ENCODE measurements around the gene DUSP23.

Gene DUSP23

DNA sequence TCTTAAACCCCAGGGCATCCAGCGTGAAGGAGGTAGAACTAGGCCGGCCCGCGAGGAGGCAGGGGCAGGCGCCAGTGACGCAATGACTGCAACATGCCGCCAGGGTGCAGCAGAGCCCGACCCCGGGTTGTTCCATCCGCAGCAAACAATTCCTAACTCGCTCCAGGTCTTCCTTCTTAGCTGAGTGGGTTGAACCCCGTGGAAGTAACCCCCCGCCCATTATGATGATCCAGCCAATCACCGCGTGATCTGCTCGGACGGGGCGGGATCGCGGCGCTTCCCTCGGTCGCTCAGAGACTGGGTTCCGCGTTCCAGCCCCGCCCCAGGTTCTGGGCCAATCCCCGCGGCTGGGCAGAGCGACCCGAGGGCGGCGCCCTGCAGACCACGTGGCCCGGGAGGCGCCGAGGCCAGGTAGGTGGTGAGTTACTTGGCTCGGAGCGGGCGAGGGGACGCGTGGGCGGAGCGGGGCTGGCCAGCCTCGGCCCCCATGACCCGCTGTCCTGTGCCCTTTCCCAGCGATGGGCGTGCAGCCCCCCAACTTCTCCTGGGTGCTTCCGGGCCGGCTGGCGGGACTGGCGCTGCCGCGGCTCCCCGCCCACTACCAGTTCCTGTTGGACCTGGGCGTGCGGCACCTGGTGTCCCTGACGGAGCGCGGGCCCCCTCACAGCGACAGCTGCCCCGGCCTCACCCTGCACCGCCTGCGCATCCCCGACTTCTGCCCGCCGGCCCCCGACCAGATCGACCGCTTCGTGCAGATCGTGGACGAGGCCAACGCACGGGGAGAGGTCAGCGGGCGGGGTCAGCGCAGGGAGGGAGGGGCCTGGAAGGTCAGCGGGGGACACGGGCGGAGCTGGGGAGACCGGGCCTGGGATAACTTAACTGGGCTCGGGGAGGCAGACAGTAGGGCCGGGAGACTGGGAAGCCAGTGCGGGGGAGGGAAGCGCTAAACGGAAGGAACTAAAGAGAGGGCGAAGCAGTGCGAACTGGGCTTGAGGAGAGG lies at the start of gene DUSP23:
Gene DUSP23, plus strand, starts transcription at position 380 of the 1,000 bp plus-strand sequence. Its CDS starts 139 bp downstream, at position 519.
- peak; percentile 98 to 99 for DNase-seq

DNA sequence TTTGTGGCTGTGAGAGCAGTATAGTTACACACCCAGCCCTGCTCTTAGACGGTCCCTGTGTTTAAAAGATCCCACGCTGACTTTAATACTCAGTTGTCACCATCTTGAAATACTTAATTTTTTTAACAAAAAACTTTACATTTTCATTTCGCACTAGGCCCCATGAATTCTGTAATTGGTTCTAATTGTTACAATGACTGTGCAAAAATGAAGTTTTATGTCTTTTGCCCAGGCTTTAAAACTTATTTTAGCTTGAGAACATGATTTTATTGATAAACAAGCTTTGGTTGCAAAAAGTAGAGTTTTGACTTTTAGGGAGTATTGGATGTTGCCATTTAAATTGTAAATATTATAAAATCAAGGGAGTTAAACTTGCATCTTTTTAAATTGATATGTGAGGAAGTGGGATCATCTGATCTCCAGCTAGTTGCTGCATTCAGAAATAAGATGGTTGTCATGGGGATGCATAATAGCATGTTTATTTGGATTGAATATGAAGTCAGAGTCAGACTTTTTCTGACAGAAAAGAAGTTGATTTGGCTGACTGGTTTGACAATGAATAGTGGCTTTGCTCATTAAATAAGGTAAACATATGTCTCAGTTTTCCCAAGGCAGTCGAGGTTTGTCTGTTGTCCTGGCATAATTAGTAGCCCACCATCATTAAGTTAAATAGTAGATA lies 43.4 kb upstream of the DUSP23 start:
- no peak for DNase-seq

DNA sequence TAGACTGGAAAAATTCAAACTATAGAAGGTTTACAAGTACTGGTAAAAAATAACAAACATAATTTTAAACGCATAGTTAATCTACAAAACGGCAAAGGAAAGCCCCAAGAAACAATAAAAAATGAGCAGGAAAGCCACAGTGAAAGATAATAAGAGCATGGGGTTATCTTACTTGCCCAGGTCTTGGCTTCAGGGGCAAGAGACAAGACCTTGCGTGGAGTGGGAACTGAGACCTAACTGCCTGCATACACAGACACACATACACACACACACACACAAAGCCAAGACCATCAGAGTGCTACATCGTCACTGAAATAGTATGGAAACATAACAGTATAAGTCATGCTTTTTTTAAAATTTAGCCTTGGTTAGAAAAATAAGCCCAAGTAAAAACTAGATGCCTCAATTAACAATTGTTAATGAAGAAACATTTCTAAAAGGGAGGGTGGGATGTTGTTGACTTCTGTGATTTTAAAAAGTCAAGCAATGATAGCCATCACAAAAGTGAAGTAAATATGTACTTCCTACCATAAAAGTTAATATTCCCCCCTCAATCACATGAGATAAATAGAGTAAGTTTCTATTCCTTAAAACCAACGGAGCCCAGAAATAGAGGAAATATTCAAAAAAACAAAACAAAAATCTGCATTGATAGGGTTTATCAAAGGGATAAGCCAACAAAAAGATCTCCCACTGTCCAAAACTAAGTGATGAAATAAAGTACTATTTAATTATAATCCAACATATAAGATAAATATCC lies 36.9 kb upstream of the DUSP23 start:
- DNase-seq = no peak

DNA sequence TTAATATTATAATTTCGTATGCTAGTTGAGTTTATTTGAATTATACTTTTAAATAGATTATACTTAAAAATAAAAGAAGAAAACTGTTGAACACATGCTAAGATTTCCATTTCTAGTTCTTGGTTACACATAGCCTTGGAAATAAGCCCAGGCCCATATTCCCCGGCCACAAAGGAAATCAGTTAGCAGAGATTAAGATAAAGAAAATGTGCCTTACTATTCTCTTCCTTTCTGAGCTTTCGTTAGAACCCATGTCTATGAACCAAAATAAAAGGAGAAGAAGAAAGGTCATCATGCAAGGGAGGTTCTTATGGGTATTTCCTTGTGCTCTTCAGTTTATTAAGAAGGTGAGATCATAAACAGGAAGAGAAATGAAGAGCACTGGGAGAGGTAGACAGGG lies 34.1 kb upstream of the DUSP23 start:
- peak; percentile 55 to 59 for DNase-seq

DNA sequence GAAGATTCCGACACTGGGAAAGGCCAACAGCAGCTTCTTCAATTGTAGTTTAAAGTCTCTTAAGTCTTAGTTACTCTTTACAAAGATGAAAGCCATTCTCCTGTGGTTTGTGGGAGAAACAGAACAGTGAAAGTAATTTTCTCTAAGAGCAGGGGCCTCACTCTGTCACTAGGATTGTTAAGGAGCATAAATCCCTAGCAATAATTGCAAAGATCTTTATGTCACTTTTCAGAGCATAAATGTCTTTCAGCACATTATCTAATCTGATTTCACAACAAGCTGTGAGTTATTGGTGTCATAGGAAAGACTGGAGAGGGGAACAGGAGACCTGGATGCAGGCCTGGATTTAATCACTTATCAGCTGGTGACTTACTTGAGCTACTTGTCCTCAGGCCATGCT lies 32.4 kb upstream of the DUSP23 start:
- no peak for DNase-seq

DNA sequence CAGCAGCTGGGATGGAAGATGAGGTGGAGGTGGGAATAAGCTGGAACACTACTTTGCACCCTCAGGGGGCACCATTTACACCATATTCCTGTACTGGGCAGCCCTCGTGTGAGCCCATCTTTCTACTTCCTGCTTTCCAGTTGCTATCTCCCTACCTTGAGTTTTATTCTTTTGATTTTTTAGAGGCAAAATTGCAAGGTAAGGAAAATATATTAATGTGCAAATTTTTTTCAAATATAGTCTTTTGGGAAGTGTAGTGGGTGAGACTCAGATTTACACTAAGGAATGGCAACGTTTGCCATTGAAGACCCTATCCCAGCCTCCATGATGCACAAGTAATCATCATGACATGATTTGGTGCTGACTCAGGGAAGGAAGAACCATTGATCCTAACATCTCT lies 31.1 kb upstream of the DUSP23 start:
- no peak for DNase-seq

DNA sequence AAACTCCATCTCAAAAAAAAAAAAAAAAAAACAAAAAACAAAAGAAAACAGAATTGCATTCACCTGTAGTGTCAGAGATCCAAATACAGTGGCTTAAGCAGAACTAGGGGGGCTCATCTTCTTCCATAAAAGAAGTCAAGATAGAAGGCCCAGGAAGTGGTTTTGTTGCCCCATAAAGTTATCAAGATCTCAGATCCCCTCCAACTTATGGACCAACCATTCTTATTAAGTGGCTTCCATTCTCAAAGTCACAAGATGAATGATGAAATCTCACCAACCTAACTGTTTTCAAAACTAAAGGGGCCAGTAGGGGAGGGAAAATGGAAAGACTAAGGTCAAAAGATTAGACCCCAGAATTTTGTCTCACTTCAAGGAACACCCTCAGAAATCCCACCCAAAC lies 30.1 kb upstream of the DUSP23 start:
- no peak for DNase-seq

DNA sequence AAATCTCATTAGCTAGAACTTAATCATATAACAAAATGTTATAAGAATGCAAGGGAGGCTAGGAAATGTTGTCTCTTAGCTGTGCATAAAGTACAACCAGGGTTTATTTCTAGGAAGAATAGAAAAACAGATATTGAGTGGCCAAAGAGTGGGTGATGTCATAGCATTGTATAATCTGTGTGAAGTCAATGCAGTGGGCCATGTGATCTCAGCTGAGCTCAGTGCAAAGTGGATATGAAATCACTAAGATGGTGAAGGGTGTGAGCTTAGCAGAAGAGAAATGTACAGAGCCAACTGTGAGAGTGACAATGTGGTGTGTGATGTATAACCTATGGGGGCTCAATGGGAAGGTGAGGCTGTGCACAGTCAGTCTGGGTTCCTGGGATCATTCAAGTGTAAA lies 29.7 kb upstream of the DUSP23 start:
- no peak for DNase-seq

DNA sequence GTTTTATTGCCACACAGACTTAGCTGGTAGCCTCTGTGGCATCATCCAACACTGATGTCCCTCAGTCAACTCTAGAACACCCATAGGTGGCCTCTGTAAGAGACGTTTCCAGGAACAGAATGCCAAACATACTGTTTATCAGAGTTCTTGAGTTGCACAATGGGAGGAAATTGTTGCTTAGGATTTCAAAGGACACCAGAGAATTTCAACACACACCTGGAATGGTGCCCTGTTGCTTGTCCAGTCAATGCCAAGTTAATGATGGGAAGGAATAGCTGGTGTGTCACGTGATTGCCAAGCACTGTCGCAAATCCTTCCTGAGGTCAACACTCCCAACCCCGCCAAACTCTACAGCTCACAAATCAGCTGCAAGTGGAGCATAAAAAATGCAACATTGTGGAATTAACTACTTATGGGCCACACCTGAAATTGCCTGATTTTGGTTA lies 28.6 kb upstream of the DUSP23 start:
- no peak for DNase-seq

DNA sequence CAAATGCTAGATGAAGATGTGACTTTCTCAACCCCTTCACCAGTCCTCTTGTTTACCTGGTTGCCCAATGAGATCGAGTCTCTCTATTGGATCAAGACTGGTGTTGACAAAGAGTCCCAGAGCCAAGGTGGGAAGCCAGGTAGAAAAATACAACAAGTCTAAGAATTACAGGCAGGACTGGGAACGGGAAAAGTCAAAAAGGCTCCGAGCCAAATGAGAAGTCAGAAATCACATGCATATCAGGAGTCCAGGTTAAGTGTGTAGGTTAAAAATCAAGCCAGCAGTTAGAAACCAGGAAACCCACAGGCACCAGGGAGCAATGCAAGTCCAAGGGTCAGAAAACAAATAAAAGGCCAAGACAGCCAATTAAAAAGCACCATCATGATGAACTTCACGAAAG lies 27.4 kb upstream of the DUSP23 start:
- no peak for DNase-seq

DNA sequence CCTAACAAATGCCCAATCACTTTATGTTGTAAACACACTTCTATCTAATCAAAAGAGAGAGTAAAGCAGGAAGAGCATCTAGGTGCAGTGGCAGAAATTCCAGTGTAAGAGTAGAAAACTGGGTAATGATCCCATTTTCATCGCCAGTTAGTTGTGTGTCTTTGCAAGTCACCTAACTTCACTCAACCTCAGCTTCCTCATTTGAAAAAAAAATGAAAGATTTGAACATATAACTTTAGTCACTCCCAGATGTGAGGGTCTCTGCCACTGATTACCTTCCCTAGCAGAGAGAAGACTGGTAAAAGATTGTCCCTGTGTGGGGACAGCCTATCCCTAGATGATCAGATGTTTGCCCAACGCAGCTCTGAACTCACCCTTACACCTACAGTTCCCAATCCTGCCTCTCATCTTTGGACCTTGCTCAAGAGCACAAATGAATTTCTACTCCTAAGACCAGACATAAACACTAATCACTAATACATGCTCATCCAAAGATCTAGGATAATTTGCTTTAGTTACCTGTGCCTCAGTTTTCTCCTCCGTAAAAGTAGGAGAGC lies 25.2 kb upstream of the DUSP23 start:
- peak; percentile 8 to 13 for DNase-seq

DNA sequence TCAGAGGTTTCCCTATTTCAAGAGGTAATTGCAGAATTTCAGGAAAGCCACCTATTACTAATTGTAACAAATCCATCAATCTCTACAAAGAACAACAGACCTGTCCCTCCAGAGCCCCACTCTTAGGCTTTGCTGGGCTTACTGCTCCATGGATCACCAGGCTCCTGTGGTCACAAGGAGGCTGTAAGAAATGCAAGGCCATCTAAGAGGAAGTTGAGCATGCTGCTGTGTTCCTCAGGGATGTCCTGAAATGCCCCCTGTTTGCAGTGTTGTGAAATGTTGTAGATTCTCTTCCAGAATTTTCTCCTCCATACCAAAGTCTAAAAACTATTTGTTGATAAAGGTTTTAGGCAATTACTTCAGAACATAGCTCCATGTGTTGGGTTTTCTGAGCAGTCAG lies 24.4 kb upstream of the DUSP23 start:
- peak; percentile 55 to 58 for DNase-seq

DNA sequence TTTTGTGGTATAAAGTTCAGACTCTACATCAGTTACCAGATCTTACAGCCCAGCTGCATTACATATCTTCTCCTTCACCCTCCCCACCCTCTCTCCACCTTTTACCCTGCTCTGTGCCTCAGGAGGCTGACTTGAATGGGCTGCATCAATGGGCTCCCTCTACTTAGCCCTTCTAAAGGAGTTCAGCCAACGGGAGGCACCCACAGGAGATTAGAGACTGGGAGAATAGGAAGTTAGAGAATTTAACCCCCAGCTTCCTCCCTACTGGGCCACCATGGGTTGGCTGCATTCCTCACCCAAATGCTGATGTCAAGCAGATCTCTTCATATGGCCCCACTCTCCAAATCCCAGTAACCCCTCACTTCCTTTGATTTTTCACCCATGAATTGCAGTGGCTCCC lies 17.1 kb upstream of the DUSP23 start:
- DNase-seq = peak; percentile 17 to 23

DNA sequence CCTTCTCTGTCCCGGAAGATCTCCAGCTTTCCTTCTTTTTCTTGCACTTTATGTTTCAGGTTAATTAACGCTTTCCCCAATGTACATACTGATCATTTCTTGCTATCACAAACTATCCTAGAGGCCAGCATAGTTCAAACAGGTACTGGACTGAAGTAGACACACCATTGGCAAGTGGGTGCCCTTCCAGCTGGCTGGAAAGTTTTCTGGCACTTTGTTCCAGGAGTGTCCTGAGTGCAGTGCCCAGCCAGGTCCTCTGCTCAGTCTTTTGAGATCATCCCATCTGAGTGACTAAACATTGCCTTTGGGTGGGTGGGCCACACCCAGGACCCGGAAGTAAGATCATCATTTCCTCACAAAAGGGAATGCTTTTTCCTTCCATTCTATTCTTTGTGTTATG lies 15.0 kb upstream of the DUSP23 start:
- no peak for DNase-seq

DNA sequence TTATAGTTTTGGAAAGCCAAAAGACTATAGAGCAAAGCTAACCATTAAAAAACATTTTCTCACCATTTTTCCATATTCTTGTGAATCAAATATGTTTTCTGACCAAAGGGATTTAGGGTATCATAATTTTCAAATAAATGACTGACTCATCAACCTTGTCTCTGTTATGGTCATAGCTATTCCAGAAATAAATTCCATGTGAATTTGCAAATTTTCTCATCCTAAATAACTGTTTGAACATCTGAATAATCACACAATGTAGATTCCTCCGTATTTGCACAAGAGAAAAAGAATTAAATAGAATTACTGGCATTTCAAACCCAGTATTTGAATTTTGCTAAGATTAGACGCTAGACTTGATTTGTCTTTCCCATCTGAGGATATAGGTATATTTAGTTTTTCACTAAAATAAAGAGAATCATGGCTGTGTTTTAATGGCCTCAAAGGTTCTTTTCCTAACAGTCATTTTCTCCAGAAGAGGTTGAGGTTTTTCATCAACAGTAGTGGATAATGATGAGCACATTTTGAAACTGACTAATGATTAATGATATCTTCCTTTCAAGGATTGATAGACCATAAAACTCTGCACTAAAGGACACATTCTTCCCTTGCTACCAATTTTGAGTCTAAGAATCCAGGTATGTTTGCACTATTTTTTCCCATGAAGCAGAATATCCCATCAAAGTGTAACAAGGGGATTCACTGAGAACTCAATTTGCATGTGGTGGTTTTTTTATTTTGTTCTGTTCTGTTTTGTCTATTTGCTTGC lies 9.5 kb upstream of the DUSP23 start:
- DNase-seq = no peak

DNA sequence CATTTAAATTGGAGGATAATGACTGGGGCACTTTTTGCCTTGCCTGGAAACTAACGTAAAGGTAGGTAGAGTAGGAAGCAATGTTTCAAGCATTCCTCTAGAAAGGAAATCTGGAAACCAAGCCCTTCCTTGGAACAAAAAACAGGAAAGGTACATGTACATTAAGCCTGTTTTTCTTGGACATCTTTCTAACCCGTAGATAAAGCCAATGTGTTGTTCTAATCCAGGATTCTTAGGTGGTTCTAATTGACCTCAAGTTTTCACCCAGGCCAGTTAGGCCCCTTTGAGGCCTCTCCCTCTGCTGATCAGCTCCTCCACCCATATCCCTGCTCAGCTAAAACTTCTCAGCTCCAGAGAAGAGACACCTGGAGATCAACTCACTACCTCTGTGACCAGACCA lies 6.3 kb upstream of the DUSP23 start:
- no peak for DNase-seq

DNA sequence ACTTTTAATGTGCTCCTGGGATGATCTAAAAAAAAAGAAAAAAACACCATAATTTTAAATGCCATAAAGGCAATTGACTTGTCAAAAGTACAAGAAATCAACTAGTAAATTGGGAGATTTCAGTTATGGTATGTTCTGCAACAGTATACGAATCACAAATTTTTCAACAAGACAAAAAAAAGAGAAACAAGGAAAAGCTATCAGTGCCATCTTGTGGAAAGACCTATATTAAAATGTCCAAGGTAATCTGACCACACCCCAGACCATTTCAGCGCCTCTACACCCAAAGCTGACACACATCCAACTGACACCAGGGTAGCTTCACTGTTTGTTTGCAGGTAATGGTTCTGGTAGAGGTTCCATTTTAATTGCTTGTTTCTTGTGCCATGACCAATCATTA lies 5.0 kb upstream of the DUSP23 start:
- peak; percentile 14 to 29 for DNase-seq

DNA sequence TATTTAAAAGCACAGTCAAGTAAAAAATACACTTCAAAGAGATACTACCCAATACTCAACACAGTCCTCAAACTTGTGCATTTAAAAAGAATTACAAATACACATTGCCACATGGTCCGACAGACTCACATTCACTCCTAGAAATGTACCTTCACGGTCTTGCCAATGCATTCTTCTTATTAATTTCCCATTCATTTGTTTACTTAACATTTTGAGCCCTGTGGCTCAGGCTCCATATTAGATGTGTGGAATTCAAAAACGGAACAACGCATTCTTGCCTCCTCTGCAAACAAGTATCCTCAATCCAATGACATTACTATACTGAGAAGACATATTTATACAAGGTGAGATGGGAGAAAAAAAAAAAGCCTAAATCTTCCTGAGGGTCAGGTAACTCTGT lies 2.5 kb upstream of the DUSP23 start:
- DNase-seq = no peak

DNA sequence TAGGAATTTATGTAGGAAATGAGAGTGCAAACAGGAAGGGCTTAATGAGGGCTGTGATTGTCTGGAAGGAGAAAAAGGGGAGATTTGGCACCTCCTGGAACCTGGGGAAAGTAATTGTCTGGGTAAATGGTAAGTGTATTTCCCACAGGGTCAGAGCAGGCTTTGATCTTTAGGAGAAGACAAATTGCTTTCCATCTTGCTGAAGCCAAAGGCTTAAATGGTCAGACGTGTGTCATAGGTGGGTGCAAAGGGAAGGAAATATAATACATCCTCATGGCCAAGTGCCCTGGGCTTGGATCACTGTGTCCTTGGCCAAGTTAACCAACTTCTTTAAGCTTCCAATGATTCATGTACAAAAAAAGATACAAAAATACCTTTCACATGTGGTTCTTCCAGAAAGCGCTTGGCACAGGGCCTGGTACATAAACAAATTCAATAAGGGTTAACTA lies 1.3 kb upstream of the DUSP23 start:
- no peak for DNase-seq

DNA sequence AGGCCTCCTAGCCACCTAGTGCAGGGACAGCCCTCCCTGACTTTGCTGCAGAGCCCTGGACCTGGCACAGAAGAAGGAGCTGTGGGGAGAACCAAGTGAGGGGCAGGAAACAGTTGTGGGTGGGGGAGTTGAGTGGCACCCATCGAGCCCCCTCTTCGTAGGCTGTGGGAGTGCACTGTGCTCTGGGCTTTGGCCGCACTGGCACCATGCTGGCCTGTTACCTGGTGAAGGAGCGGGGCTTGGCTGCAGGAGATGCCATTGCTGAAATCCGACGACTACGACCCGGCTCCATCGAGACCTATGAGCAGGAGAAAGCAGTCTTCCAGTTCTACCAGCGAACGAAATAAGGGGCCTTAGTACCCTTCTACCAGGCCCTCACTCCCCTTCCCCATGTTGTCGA lies 1.2 kb downstream of the DUSP23 start:
- no peak for DNase-seq

DNA sequence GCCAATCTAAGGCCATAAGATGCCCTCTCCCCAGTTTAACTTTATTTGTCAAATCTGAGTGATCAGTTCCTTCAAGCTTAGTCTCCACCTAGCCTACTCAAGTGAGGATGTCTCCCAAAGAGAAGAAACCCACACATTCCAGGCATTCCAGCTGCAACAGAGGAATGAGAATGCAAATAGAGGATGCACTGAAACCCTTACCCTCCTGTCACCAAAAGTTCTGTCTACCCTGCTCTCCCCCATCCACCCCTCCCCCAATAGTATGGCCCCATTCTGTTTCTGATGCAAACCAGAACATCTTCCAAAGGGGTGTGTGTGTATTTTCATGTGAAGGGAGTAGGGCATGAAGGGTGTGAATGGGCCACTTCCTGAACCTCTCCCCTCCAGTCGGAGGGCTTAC lies 3.0 kb downstream of the DUSP23 start:
- DNase-seq = no peak

DNA sequence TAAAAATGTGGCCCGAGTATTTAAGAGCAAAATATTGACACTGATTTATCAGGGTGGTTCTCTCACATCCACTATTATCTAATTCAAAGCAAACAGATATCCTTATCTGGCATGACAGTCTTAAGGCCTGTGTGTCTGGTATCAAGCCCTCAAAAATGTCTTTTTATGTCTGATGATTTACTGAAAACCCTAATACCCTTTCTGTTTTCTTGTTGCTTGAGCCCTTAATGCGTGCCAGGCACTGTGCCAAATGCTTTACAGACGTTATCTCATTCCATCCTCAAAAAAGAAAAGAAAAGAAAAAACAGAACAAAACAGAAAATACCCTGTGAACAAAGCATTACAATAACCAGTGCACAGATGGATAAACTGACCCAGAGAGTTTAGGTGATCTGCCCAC lies 5.7 kb downstream of the DUSP23 start:
- DNase-seq = no peak

All from Kasumi-1 (cell line).